ENCODE data around the gene NAALADL1. TPM values are rescaled to one million over a fixed set of nuclear protein-coding genes. Genes with fewer than 3 reads are reported as not detected.
A peak's percentile ranks its signal among the peaks of the same experiment; 100 is the strongest.

NAALADL1 gene
- total RNA-seq, 4 donors from 2014 or later: 17.0 to 39.1 (median 23.3) TPM

- DNase-seq (ENCODE audit: low spot score) (no peak), ATAC-seq (ENCODE audit: low FRiP score) (no peak)
- TF ChIP-seq CTCF (IDR thresholded peaks at IDR 0.05): no peak
Observed at GRCh38 chr11:65055538-65055937, 2.8 kb downstream of the NAALADL1 start.

- TF ChIP-seq CTCF (IDR thresholded peaks at IDR 0.05): no peak
- no peak for ATAC-seq (ENCODE audit: low FRiP score)
- DNase-seq (ENCODE audit: low spot score): no peak
Observed at GRCh38 chr11:65053827-65054508, 4.4 kb downstream of the NAALADL1 start.

GRCh38 chr11:65051398-65051858, 6.9 kb downstream of the NAALADL1 start:
- DNase-seq (ENCODE audit: low spot score) (no peak), ATAC-seq (ENCODE audit: low FRiP score) (no peak)
- TF ChIP-seq CTCF (IDR thresholded peaks at IDR 0.05): no peak

- ATAC-seq (ENCODE audit: low FRiP score) (peak; percentile 48), DNase-seq (ENCODE audit: low spot score) (no peak)
- TF ChIP-seq CTCF (IDR thresholded peaks at IDR 0.05): no peak
Observed at GRCh38 chr11:65047581-65048422, 10.6 kb downstream of the NAALADL1 start.

- no peak for TF ChIP-seq CTCF (IDR thresholded peaks at IDR 0.05)
- DNase-seq (ENCODE audit: low spot score) (no peak), ATAC-seq (ENCODE audit: low FRiP score) (no peak)
Observed at GRCh38 chr11:65045728-65046127, 12.6 kb downstream of the NAALADL1 start.

GRCh38 chr11:65045061-65045460, 13.3 kb downstream of the NAALADL1 start:
- no peak for DNase-seq (ENCODE audit: low spot score)
- TF ChIP-seq CTCF (IDR thresholded peaks at IDR 0.05): no peak
- no peak for ATAC-seq (ENCODE audit: low FRiP score)
